Ishikawa (cell line): Measurements from ENCODE around the gene KRTAP9-6.

Source experiments
- EGR1 ChIP-seq: IDR thresholded peaks from 2 replicates; pipeline ENCODE4 v1.6.1; 2012
- TAF1 ChIP-seq: IDR thresholded peaks from 2 replicates; pipeline ENCODE4 v1.6.1; 2012; ENCODE audit warnings: low read depth, mild to moderate bottlenecking
- YY1 ChIP-seq: IDR thresholded peaks from 2 replicates; pipeline ENCODE4 v1.6.1; 2012; ENCODE audit warnings: low read depth

GRCh38 chr17:41294016-41294415 is 28.8 kb downstream of the KRTAP9-6 start:
- no peak for TF ChIP-seq EGR1
- TF ChIP-seq TAF1: no peak
- no peak for TF ChIP-seq YY1
